Measurements from ENCODE around the gene FKBP14.
A peak's percentile ranks its signal among the peaks of the same experiment; 100 is the strongest.
"Not testable (repeated sequence)": the region's sequence is repeated elsewhere in the genome, so short reads cannot be mapped to it uniquely, and the experiment has no call there.

FKBP14 gene

DNA sequence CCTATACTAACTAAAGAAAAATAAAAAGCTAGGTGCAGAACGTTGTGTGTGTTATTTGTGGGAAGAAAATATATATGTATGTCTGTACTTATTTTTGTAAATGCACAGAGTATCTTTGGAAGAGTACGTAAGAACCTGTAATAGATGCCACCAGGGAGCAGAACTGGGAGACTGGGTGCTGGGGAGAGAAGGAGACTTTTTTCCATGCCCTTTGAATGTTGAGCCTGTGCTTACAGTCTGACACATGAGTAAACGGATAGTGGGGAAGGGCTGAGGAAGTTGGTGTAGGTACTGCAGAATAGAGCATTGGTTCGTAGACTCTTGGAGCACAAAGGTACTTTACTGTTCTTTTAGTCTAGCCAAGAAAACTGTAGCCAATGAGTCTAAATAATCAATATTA, 35.6 kb downstream of the FKBP14 start:
- no peak for DNase-seq (ENCODE audit: low read depth in 2 of 2)

DNA sequence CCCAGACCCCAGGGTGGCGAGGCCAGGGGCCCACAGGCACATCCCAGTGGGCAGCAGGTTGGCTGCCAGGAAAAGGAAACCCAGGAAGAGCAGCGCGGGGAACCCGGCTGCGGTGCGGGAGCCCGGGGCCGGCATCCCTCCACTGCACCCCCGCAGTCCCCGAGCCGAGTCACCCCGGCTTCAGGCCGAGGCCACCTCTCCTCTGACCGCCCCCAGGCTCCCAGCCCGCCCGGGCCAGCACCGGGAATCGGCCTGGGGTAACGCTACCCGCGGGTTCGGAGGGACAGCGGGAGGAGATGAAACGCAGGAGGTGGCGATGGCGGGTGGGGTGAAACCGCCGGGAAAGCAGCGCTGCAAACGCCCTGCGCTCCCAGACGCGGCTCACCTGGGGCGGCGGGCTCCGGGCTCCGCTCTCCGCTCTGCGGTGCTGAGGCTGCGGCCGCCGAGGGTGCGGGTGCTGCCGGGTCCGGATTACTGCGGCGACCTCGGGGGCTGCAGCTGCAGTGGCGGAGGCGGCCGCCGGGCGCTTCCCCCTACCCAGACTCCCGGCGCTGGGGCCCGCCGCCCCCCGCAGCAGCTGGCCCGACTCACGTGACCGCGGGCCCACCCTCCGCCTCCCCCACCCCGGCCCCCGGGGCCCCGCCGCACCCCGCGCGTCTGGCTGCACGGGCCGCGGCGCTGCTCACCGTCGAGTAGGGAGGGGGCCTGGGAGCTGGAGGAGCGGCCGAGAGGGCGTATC, 37.1 kb downstream of the FKBP14 start, which contains the start of gene SCRN1:
SCRN1 (minus strand) TSS at position 545 of the 739 bp plus-strand sequence. CDS start 20,734 bp downstream, outside the sequence.
- DNase-seq (ENCODE audit: low read depth in 2 of 2), result peak in 1 of 2 donors; percentile 13

DNA sequence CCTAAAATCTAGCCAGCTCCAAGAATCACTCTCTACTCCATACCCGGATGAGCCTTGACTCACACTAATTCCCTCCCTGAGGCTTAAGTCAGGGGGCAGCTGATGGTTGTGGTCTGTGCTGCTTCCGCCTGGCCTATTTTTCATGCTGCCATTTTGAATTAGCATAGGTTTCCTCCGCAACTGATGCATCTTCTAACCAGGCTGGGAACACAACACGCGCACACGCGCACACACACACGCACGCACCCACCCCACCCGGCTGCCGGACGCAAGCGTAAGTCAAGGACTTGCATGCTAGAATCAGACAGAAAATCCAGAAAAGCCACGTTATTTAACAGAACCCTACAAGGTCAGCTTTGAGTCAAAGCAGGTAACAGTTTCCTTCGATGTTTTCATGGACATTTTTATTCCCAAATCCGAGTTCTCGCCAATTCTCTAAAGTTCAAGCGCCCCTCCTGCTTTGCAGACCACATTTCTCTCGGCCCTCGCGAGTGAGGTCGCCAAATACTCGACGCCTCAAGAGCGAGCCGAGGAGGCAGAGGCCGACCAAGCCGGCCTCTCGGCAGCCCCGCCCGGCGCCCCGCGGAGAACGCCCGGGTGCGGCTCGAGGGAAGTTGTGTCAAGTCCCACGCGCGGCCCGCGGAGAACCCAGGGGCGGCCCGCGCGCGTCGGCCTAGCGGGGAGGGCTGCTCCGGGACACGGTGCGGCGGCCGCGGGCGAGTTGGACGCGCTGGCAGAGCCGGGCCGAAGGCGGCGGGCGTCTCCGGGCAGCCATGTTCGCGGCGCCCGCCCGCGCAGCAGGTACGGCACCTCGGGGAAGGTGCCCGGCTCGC, 37.9 kb downstream of the FKBP14 start:
- peak in 1 of 2 donors; percentile 11 for DNase-seq (ENCODE audit: low read depth in 2 of 2)

DNA sequence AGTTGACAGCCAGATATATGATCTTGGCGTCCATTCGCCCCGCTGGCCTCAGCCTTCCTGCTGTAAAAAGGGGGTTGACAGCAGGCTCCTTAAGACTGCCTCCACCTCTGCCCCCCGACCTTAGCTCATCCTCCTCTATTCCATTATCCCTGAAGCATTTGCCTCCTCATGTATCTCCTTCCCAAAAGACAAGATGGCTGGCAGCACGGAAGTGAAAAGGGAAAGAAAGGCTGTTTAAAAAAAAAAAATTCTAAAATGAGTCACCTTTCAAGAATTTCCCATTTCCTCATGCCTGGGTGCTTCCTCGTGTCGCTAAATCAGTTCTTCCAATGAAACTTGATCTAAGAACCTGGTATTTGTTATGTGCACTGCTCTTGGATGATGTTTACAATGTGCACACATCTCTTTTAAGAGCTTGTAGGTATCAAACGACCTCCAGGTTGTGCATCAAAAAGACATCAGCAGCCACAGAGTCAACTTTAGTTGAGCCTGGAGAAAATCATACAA, 38.6 kb downstream of the FKBP14 start:
- no peak for DNase-seq (ENCODE audit: low read depth in 2 of 2)

DNA sequence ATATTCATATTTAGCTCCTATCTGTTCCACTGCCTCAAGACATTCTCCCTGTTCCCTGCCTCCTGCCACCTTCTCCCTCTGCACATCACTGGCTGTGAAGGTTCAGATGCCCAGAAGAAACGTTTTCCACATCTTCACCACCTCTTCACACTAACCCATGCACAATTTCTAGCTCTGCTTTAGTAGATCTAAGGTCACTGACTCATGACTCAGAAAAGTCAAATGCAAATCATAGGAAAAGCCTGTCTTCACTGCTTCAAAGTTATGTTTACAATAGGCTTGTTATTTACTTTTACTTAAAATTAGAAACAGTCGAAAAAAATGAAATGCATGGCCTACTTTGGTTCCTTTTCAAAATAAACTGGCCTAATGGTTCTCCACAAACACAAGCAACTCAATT, 39.4 kb downstream of the FKBP14 start:
- DNase-seq (ENCODE audit: low read depth in 2 of 2), result no peak

DNA sequence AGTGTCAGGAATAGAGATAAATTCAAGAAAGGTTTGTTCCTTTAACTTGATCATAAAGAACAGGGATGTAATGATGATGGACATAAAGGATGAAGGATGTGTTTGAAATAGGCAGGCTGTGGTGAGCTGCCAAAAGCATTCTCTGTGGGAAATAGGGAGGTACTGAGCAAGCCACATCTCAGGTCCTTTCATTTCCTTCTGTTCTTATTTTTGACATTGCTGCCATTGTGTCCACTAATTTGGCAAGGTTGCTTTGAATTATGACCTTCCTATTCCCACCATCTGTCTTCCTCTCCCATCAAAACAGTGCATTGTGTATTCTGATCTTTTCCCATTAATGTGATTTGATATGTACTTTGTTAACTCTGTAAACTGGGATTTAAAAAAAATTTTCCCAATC, 46.4 kb downstream of the FKBP14 start:
- no peak for DNase-seq (ENCODE audit: low read depth in 2 of 2)

DNA sequence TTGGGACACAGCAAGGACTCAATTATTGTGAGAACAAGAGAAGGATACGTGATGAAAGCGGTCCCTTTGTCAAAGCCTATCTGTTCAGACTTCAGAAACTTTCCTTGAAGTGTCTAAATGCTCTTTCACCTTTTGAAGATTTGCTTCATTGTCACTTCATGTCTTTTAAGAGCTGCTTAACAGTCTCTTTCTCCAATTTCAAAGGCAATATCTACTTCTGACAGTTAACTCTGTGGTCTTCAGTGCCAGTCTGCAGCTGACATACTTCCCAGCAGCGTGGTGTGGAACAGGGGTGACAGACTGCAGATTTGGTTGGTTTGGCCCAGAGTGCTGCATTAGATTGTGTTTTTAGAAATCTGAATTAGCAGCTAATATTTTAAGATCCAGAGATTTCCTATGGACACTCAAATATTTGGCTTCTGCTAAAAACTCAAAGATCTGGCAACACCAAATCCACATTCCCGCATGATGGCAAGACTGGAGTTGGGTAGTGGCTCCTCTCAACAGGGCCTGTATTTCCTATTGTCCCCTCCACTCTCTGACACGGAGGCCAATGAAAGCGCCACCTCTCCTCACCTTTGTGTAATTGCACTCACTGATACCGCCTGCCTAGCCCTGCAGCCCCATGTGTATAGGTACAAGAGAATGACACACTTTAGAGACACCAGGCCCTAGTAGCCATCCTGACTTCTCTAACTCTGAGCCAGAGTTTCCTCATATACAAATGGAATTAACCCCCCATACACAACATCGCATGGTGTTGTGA, 48.4 kb downstream of the FKBP14 start:
- no peak for DNase-seq (ENCODE audit: low read depth in 2 of 2)

DNA sequence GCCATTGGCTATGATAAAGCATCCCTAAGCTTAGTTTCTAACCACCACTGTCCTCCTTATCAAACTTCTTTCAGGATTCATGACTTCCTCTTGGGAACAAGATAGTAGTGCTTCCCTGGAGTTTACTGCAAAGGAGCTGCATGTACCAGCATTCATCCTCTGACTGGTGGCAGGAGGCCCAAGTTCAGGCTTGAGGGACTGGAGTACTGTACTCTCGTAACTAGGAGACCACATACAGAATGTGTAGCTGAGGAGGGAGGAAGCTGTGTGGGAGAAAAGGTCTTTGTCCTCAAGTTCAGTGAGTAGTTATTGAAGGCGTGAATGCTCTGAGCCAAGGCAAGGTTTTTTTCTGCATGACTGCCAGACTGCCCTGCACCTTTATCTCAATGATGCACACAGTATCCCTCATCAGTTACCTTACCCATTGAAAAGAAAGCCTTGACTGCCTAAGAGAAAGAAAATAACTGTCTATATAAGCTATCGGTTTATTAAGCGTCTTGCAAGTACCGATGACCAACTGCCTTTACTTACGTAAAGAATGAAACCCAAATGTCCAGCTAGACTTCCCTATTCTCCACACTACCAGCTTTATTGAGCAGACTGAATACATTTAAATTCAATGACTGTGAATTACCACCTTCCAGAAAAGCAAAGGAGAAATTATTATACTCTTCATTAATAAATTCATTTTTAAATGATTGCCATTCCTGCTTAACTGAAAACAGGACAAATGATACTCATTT, 49.7 kb downstream of the FKBP14 start:
- no peak for DNase-seq (ENCODE audit: low read depth in 2 of 2)

DNA sequence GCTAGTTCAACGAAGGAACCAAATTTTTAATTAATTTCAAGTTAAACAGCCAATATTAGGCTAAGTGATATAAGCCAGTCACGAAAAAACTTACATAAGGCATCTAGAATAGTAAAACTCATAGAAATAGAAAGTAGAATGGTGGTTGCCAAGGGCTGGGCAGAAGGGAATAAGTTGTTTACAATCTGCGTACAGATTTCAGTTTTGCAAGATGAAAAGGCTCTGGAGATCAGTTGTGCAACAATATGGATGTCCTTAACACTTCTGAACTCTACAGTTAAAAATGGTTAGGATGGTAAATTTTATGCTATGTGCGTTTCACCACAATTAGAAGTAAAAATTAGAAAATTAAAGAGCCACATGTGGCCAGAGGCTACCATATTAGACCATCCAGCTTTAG, 50.2 kb downstream of the FKBP14 start:
- no peak for DNase-seq (ENCODE audit: low read depth in 2 of 2)

DNA sequence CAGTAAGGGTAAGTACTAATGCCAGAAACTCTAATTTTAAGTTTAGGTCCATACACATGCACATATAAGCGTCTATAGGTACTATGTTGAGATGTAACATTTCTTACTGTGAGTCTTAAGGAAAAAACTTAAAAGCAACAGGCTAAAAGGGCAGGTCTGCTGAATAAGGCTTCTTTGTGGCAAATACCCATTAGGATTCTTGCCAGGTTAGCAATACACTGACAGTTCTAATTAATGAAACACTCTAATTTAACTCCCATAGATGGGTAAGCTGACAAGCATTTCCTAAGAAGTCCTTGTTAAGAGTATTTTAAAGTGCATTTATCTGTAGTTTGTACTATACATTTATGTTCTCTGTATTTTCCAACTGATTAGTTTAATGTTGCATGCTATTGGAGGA, 50.9 kb downstream of the FKBP14 start:
- DNase-seq (ENCODE audit: low read depth in 2 of 2), result no peak

DNA sequence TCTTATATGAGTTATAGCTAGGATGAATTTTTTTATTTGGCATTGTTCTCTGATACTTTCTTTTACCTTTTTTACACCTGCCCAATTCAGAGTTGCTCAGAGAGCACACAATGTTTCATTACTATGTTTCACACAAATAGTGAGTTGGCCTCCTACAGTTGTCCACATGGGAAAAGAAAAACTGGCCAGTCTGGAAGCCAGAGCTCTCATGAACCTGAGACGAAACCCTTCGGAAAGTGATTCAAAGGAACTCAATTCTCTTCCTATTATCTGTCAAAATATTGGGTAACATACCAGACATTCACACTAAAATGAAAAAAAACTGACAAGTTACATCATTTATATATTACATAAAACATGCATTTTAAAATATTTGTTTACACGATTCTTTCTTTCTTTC, 52.2 kb downstream of the FKBP14 start:
- DNase-seq (ENCODE audit: low read depth in 2 of 2), result no peak

DNA sequence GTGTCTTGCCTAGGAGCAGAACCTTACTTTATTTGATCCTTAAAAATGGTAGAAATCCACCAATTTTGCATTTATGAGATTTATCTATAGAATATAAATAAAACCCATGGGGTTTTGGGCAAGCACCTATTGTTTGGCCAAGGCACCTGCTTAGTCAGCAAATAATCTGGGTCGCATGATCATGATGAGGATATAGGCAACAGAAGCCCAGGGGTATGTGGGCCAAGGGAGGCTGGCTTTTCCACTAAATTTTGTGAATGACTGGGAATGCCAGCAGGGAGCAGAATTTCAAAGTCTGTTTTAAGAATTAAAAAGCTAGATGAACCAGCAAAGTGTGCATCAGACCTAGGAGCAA, 54.2 kb downstream of the FKBP14 start:
- no peak for DNase-seq (ENCODE audit: low read depth in 2 of 2)

DNA sequence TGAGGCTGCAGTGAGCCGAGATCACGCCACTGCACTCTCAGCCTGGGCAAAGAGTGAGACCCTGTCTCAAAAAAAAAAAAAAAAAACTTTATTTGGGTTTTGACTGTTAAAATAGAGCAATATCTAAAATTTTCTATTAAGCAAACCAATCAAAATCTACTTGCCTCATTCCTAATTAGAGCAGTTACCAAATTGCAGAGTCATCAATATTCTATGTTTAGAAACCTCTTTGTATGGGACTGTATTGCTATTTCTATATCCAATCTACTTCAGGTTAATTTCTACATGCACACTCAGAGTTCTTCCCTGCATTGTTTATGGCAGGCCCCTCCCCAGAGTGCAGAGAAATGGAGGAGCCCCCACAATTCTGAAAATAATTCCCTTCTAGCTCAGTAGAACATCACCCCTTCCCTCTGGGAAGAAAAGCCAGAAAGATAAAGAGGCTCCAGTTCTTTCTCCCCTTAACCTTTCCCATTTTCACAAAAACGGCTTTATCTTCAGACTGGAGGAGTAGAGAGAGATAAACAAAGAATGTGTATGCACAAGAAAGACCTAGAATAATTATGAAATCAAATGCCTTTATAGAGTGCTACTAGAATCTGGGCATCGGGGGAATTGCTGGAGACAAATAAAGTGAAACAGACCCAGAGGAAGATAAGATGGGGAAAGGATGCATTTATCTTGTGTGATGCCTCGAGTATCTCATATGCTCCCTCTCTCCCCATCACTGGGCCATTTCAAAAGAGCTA, 54.8 kb downstream of the FKBP14 start:
- no peak for DNase-seq (ENCODE audit: low read depth in 2 of 2)

DNA sequence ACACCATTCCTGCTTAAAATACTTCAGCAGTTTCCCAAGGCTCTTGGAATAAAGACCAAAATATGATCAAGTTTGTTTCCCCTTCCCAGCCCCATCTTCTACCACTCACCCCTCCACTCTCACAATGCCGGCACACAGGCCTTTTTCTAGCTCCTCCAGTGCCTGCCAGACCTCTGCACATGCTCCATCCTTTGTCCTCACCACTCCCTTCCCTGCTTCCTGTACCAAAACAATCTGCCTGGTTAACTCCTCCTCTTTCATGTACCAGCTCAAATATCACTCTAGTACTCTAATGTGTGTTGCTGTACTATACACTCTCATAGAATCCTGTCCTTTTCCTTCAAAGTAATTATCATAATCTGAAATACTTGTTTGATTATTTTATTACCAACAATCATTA, 56.3 kb downstream of the FKBP14 start:
- DNase-seq (ENCODE audit: low read depth in 2 of 2), result no peak

DNA sequence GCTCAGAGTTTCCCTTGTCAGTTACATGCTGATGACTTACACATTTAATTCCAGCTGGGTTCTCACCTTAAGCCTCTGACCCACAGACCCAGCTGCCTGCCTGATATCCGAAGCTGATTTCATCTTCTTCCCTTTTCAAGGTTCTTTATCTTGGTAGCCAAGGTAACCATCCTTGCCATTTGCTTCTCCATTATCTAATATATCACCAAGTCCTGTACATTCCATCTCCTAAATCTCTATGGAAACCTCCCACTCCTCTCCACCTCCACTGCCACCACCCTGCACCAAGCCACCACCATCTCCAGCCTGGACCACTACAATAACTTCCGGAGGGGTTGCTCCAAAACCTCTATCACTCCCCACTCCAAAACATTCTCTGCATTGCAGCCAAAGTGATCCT, 56.8 kb downstream of the FKBP14 start:
- DNase-seq (ENCODE audit: low read depth in 2 of 2), result no peak

DNA sequence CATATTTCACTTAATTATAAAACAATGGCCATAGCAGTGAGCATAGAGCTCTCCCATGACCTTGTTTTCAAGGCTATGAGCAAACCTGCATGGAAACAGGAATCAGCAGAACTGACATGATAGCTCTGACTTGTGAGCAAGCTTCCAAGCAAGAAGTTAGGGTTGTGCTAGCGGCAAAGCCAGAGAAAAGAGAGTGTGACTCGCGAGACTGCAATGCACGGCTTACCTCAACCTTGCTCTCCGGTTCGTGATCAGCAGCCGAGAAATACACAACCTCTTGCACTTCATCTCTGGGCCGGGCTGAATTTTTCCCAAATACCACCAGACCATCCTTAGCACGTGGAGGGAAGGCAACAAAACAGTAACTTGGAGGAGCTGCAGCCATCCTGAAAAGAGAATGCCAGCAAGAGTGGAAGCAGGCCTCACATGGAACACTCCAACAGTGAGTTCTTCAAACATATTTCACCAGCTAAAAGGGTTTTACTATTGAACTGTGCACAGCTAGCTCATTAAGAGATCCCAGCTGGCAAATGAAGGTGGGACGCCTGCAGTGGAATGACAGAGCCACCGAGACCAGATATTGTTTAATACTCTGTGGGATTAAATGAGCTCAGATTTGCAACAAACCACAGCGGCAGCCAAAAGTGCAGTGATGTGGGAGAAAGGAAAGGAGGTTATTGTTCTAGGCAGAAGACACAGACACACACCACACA, 57.7 kb downstream of the FKBP14 start:
- DNase-seq (ENCODE audit: low read depth in 2 of 2), result no peak

DNA sequence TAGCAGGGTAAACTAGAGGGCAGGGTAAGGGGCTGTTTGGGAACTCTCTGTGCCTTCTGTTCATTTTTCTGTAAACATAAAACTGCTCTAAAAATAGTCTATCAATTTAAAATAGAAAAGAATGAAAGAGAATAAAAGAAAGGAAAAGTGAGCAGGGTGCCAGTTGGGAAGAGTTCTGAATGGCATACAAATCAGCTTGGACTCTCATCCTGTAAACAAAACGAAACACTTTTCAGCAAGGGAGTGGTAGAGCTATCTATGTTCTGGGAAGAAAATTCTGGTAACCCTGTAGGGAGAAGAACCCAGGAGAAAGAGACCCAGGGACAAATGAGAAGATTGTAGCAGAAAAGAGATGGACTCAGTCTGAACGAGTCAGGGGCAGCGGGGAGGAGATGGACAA, 61.5 kb downstream of the FKBP14 start:
- DNase-seq (ENCODE audit: low read depth in 2 of 2), result no peak

DNA sequence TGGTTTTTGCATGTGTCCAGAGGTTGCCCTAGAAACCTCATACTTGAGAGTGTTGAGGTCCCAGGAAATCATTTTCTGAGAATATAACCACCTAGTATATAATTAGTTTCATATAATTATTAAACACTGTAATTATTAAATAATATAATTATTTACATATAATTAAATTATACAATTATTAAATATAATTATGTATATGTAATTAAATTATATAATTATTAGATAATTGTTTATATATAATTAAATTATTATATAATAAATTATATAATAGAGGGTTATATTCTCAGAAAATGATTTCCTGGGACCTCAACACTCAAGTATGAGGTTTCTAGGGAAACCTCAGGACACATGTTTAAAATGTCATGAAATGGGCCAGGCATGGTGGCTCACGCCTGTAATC, 64.5 kb downstream of the FKBP14 start:
- DNase-seq (ENCODE audit: low read depth in 2 of 2), result no peak

DNA sequence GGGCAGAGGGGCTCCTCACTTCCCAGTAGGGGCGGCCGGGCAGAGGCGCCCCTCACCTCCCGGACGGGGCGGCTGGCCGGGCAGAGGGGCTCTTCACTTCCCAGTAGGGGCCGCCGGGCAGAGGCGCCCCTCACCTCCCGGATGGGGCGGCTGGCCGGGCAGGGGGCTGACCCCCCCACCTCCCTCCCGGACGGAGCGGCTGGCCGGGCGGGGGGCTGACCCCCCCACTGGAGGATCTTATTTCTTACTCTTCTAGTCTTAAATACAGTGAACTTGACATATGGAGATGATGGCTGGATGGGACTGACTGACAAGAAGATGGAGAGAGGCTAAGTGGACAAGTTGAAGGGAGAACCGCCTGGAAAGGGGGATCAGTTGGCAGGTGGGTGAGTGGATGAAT, 64.9 kb downstream of the FKBP14 start:
- not testable (repeated sequence) for DNase-seq (ENCODE audit: low read depth in 2 of 2)
